K562 (cell line): Measurements from ENCODE around the gene LGR6. TPM values are rescaled to one million over a fixed set of nuclear protein-coding genes. Genes with fewer than 3 reads are reported as not detected.

Experiments used
- ATF2 ChIP-seq: sonication (generic); formaldehyde crosslinking; IDR thresholded peaks from 2 replicates; pipeline ENCODE4 v1.8.1; 2022; ENCODE audit warnings: missing genetic modification reagents
- GTF2A2 ChIP-seq: IDR thresholded peaks from 2 replicates; pipeline ENCODE4 v1.6.1; 2016; ENCODE audit warnings: mild to moderate bottlenecking, missing genetic modification characterization, missing compliant biosample characterization
- HCFC1 ChIP-seq: IDR thresholded peaks from 2 replicates; pipeline ENCODE4 v1.6.1; 2012; ENCODE audit warnings: low read depth, low read length, improper control_type of control experiment
- HEY1 ChIP-seq: fragments of 250-450 bp; sonication (Bioruptor Pico); IDR thresholded peaks from 2 replicates; pipeline ENCODE4 v1.5.0; 2020; ENCODE audit warnings: mild to moderate bottlenecking, moderate library complexity, borderline replicate concordance
- NBN ChIP-seq: fragments of 450-650 bp; IDR thresholded peaks from 2 replicates; pipeline ENCODE4 v1.6.1; 2016; ENCODE audit warnings: low read depth, mild to moderate bottlenecking
- RNF2 ChIP-seq: sonication (generic); IDR thresholded peaks from 2 replicates; pipeline ENCODE4 v1.6.1; 2016
- TCFL5 ChIP-seq: fragments of 250-450 bp; sonication (Bioruptor Pico); conservative IDR thresholded peaks from 2 replicates; pipeline ENCODE4 v1.6.1; 2021; ENCODE audit warnings: mild to moderate bottlenecking, moderate library complexity, matching md5 sums
- ZNF184 ChIP-seq: sonication (generic); formaldehyde crosslinking; IDR thresholded peaks from 2 replicates; pipeline ENCODE4 v1.5.0; 2020; ENCODE audit warnings: missing genetic modification reagents
- ZNF780A ChIP-seq: fragments of 250-450 bp; sonication (Bioruptor Pico); IDR thresholded peaks from 2 replicates; pipeline ENCODE4 v1.5.0; 2021; ENCODE audit warnings: mild to moderate bottlenecking
- polyA plus RNA-seq, 8 experiments: library from polyadenylated mRNA; depleted of rRNA in 4 of 8; stranded (reverse) in 5 of 8; unstranded in 3 of 8; fragments of >200 nt; fragmentation: Nextera tagmentation in 2 of 8; fragmentation: Illumina TruSeq in 1 of 8; extraction: Ambion mirVana in 2 of 8; extraction: Trizol in 1 of 8; gene quantifications; 2 replicates each; pipeline versions ENCODE4 v1.2.1 to v1.2.3, GENCODE V29; 2011 to 2014; ENCODE audit warnings: inconsistent platforms in 1 of 8, missing spikeins in 1 of 8
- total RNA-seq, 7 experiments: library from RNA; depleted of rRNA in 6 of 7; stranded (reverse); fragments of >200 nt in 6 of 7; fragmentation: Illumina TruSeq in 2 of 7; extraction: Trizol in 2 of 7; gene quantifications; 2 replicates each; pipeline versions ENCODE4 v1.2.1 to v1.2.3, GENCODE V29; 2011 to 2021; ENCODE audit warnings: low replicate concordance in 1 of 7
- TF ChIP-seq, protein P1 (sequence below): fragments of 450-650 bp; IDR thresholded peaks from one replicate; pipeline ENCODE4 v1.6.1; 2018; ENCODE audit warnings: mild to moderate bottlenecking, moderate library complexity; ENCODE audit not compliant: partially characterized antibody

Gene LGR6
- total and polyA plus RNA-seq, 9 of the 15 experiments (the other 6 are each of a cell fraction or from before 2014, with no cell fraction given), result 0.01 to 0.54 (median 0.17) TPM; not detected in 1

DNA sequence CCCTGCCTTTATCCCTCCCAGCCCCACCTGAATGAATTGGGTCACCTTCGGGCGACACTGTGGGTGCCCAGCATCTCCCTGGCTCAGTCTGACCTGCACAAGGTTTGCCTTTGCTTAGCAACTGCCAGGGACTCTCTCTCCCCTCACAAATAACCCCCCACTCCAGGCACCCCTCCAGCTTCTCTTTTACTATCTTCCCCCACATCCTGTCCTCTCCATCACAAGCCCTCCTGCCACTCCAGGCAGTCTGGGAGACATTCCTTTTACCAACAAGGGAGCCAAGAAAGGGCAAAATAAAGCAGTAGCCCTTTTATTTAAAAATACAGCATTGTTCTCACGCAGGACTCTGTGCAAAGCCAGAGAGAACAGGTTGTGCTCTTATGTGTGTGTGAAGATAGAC is 23.9 kb downstream of the LGR6 start (continued):
- TF ChIP-seq, protein P1, sequence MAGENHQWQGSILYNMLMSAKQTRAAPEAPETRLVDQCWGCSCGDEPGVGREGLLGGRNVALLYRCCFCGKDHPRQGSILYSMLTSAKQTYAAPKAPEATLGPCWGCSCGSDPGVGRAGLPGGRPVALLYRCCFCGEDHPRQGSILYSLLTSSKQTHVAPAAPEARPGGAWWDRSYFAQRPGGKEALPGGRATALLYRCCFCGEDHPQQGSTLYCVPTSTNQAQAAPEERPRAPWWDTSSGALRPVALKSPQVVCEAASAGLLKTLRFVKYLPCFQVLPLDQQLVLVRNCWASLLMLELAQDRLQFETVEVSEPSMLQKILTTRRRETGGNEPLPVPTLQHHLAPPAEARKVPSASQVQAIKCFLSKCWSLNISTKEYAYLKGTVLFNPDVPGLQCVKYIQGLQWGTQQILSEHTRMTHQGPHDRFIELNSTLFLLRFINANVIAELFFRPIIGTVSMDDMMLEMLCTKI, result no peak
- TF ChIP-seq HEY1 (CRISPR knock-in tag) (no peak), TCFL5 (CRISPR knock-in tag) (no peak), ZNF184 (CRISPR knock-in tag) (no peak), GTF2A2 (tag) (no peak), HCFC1 (no peak), ATF2 (CRISPR knock-in tag) (no peak), NBN (no peak), RNF2 (no peak), ZNF780A (CRISPR knock-in tag) (no peak)
- TF ChIP-seq, all 486 proteins: peak for 0
